ENCODE data around the gene MACROH2A2.
"Not testable (repeated sequence)": the region's sequence is repeated elsewhere in the genome, so short reads cannot be mapped to it uniquely, and the experiment has no call there.

Gene MACROH2A2

DNA sequence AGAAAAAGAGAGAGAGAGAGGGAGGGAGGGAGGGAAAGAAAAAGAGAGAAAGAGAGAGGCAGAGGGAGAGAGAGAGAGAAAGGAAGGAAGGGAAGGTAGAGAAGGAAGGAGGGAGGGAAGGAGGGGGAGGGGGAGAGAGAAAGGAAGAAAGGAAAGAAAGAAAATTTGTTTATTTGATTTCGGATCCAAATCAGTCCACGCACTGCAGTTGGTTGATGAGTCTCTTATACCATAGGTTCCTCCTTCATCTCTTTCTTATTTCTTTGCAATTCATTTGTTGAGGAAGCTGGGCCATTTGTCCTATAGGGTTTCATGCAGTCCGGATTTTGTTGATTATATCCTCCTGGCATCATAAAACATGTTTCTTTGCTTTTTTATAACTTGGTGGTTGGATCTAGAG, 45.6 kb downstream of the MACROH2A2 start:
- Histone ChIP-seq H3K9me3 (no peaks in the 10 kb centered on the region), H3K27me3 (ENCODE audit: low read depth) (no peaks in the 10 kb centered on the region), H3K36me3 (replicated peaks) (no peaks in the 10 kb centered on the region), H3K4me3 (no peak overlapping the region), H3K4me1 (no peaks in the 10 kb centered on the region)
- in situ Hi-C loops (cut with MboI; ENCODE audit: low sequenced_read_pairs): no loop called here
- DNase-seq (ENCODE audit: low spot score in 2 of 2): no peak

DNA sequence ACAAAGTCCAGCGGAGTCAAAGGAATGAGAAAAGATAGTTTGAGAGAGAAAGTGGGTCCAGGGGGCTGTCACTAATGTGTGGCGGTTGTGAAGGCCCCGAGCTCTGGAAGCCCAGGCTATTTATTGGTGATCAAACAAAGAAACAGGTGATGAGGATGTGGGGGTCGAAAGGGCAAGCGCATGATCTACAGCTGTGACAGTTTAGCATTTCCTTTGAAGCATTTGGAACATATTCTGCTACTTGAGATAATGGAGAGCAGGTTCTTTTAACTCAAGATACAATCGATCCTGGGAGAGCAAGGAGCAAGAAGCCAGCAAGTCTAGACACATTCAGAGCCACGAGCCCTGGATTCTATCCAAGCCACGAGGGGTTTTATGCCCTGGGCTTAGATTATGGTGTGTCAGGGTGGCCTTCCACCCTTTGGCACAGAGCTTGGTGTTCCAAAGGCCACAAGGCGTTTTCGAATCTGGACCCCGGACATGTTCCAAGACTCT, 48.5 kb downstream of the MACROH2A2 start:
- H3K27me3 ChIP-seq (ENCODE audit: low read depth); H3K4me1 ChIP-seq; H3K9me3 ChIP-seq; DNase-seq (ENCODE audit: low spot score in 2 of 2); H3K36me3 ChIP-seq (replicated peaks); H3K4me3 ChIP-seq; in situ Hi-C loops (cut with MboI; ENCODE audit: low sequenced_read_pairs): not testable (repeated sequence)

DNA sequence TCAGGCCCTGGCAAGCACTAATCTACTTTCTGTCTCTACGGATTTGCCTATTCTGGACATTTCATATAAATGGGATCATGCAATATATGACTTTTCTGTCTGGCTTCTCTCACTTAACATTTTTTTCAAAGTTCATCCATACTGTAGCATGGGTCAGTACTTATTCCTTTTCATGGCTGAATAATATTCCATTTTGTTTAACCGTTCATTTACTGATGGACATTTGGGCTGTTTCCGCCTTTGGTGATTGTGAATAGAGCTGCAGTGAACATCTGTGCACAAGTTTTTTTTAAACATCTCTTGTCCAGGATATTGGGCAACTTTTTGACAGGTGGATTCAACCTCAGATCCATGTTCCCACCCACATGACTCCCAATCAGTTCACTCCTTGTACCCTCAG, 49.0 kb downstream of the MACROH2A2 start:
- no peak overlapping the region for H3K4me3 ChIP-seq
- DNase-seq (ENCODE audit: low spot score in 2 of 2): no peak
- H3K9me3 ChIP-seq: no peaks in the 10 kb centered on the region
- in situ Hi-C loops (cut with MboI; ENCODE audit: low sequenced_read_pairs): no loop called here
- H3K36me3 ChIP-seq (replicated peaks): no peaks in the 10 kb centered on the region
- H3K4me1 ChIP-seq: no peaks in the 10 kb centered on the region
- no peaks in the 10 kb centered on the region for H3K27me3 ChIP-seq (ENCODE audit: low read depth)

DNA sequence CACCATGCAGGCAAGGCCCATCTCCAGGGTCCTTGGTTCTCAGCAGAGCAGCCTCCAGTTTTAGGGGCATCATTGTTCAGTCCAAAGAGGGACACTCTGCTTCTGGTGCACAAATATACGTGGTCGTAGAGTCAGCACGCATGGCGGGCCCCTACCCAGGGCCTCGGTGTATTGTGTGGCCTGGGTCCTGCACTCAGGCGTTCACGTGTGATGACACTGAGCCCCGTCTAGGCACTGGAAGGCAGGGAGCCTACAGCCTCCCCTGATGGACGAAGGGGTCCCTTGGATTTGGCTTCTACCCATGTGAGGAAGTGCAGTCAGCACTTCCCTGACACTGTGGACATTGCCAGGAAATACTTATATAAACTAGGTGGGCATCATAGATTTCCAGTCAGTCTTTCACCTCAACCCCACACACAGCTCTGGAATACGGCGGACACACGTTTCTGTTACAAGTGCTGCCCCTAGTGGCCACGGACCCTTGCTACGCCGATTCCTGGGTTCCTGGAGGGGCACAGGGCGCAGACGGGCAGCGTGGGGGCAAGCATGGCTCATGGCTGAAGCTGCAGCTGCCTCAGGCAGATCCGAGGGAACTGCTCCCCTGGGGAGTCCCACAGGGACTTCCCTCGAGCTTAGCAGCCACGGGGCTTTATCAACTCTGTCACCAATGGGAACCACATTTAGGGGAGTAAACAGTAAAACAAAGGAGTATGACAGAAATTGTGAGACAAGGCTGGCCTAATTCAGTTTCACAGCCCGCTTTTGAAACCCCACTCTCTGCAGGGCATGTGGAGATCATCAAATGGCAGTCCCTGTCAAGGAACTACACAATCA, 54.5 kb downstream of the MACROH2A2 start:
- DNase-seq (ENCODE audit: low spot score in 2 of 2): peak in 1 of 2 experiments; percentile 83
- Histone ChIP-seq H3K27me3 (ENCODE audit: low read depth) (no peaks in the 10 kb centered on the region), H3K9me3 (no peaks in the 10 kb centered on the region), H3K4me1 (no peaks in the 10 kb centered on the region), H3K36me3 (replicated peaks) (peaks cover 10% of the 10 kb centered on the region; the same call in 1 of the 2 replicates), H3K4me3 (no peak overlapping the region)
- in situ Hi-C loops (cut with MboI; ENCODE audit: low sequenced_read_pairs): no loop called here

DNA sequence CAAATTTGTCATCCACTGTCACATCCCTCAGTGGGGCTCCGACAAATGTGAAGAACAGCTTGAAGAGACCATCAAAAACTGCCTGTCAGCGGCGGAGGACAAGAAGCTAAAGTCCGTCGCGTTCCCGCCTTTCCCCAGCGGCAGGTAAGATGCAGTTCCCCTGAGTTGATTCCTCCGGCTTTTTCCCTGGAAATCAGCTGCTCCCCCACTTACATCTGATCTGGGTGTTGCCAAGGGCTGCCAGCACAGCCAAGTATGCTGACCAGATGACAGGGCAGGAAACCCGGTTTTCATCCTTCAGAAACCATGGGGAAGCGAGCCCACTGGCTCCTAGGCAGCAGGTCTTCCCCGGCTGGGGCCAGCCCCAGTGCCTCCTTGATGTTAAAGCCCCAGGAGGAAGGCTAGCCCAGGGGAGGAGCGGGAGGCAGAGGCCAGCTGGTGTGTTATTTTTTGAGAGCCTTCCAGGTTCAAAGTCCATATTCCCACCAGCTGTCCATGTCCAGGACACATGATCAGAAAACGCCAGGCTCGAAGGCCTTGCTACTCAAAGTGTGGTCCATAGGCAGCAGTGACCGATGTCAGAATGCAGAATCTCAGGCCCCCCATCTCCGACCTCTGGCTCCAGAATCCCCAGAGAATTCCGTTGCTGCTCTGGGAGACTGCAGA, 56.6 kb downstream of the MACROH2A2 start:
- in situ Hi-C loops (cut with MboI; ENCODE audit: low sequenced_read_pairs): no loop called here
- peaks cover 25% of the 10 kb centered on the region for H3K36me3 ChIP-seq (replicated peaks)
- no peaks in the 10 kb centered on the region for H3K4me1 ChIP-seq
- no peaks in the 10 kb centered on the region for H3K9me3 ChIP-seq
- no peak overlapping the region for H3K4me3 ChIP-seq
- H3K27me3 ChIP-seq (ENCODE audit: low read depth): no peaks in the 10 kb centered on the region
- no peak for DNase-seq (ENCODE audit: low spot score in 2 of 2)

DNA sequence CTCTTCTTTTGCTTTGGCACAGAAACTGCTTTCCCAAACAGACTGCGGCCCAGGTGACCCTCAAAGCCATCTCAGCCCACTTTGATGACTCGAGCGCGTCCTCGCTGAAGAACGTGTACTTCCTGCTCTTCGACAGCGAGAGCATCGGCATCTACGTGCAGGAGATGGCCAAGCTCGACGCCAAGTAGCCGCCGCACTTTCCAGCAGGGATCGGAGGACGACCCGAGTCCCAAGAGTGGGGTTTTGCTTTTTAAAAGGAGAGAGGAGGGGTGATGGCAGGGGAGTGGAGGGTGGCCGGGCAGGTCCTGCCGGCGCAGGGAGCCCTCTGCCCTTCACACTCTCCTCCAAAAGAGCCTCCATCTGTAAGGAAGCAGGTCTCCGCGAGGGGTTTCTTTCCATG, 58.9 kb downstream of the MACROH2A2 start:
- Histone ChIP-seq H3K9me3 (no peaks in the 10 kb centered on the region), H3K27me3 (ENCODE audit: low read depth) (no peaks in the 10 kb centered on the region), H3K36me3 (replicated peaks) (peaks cover 41% of the 10 kb centered on the region), H3K4me3 (no peak overlapping the region), H3K4me1 (no peaks in the 10 kb centered on the region)
- DNase-seq (ENCODE audit: low spot score in 2 of 2): no peak
- in situ Hi-C loops (cut with MboI; ENCODE audit: low sequenced_read_pairs): no loop called here

DNA sequence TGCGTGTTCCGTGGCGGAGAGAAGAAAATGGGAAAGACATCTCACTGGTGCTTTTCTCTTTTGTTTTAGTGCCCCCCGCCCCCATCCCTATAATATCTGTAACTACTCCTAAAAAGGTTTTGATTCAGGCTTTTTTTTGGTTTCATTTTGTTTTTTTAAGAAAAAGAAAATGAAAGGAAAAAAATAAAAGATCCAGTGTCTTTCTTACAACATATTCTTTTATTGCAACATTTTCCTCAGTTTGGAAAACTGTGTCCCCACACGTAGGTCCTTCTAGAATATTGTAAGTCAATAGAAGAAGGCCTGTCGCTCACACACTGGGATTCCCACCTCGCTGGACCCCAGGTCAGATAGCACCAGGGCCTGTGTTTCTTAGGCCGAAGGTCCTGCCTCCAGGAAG, 59.4 kb downstream of the MACROH2A2 start:
- Histone ChIP-seq H3K4me1 (no peaks in the 10 kb centered on the region), H3K9me3 (no peaks in the 10 kb centered on the region), H3K27me3 (ENCODE audit: low read depth) (no peaks in the 10 kb centered on the region), H3K36me3 (replicated peaks) (peaks cover 43% of the 10 kb centered on the region), H3K4me3 (no peak overlapping the region)
- no peak for DNase-seq (ENCODE audit: low spot score in 2 of 2)
- in situ Hi-C loops (cut with MboI; ENCODE audit: low sequenced_read_pairs): no loop called here

DNA sequence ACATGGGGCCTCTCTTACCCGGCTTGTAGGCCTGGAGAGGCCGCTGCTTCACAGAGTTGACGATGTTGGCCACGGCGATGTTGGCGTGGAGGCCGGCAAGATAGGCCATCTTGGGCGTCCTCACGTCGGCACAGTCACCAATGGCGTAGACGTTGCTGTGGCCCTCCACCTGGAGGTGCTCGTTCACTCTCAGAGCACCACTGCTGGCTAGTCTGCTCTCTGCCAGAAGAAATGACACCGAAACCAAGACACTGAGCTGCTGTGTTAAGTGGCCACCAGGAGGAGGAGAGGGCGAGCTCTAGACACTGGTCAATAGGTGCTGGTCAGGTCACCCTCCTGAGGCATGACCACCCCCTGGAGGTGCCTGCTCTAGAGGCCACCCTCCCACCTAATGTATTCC, 62.3 kb downstream of the MACROH2A2 start:
- no peak overlapping the region for H3K4me3 ChIP-seq
- H3K36me3 ChIP-seq (replicated peaks): peaks cover 52% of the 10 kb centered on the region
- no peaks in the 10 kb centered on the region for H3K9me3 ChIP-seq
- DNase-seq (ENCODE audit: low spot score in 2 of 2): no peak
- in situ Hi-C loops (cut with MboI; ENCODE audit: low sequenced_read_pairs): no loop called here
- no peaks in the 10 kb centered on the region for H3K27me3 ChIP-seq (ENCODE audit: low read depth)
- no peaks in the 10 kb centered on the region for H3K4me1 ChIP-seq

DNA sequence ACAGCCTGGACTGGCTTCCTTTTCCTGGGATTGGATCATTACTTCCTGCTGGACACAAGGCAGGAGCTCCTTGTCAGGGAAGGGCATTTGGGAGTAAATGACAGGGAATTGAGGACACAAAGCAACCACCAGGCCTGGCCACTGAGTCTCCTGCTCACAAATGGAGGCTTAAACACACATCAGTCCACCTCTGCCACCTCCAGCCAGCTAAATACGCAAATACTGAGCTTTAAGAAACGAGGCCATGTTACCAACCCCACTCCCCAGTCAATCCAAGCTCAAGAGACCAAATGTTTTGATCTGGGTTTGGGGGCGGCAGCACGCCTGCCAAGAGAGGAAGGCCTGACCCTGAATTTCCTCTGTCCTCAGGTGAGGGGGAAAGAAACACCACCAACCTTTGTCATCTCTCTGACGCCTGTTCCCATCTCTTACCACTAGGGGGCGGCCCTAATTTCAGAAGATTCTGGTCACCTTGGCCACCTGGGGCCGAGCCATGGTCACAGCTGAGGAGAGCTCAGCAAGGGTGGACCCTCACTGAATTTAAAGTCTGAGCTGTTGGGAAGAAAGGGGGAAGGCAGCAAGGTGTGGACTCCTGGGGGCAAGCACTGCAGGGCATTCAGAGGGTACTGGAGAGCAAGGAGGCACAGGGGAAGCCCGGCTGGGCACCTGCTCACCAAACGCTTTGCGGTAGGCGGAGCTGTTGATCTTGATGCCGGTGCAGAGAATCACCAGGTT, 63.5 kb downstream of the MACROH2A2 start:
- in situ Hi-C loops (cut with MboI; ENCODE audit: low sequenced_read_pairs): no loop called here
- Histone ChIP-seq H3K36me3 (replicated peaks) (peaks cover 50% of the 10 kb centered on the region), H3K4me3 (no peak overlapping the region), H3K27me3 (ENCODE audit: low read depth) (no peaks in the 10 kb centered on the region), H3K4me1 (no peaks in the 10 kb centered on the region), H3K9me3 (no peaks in the 10 kb centered on the region)
- peak; percentile 30 to 71 for DNase-seq (ENCODE audit: low spot score in 2 of 2)

DNA sequence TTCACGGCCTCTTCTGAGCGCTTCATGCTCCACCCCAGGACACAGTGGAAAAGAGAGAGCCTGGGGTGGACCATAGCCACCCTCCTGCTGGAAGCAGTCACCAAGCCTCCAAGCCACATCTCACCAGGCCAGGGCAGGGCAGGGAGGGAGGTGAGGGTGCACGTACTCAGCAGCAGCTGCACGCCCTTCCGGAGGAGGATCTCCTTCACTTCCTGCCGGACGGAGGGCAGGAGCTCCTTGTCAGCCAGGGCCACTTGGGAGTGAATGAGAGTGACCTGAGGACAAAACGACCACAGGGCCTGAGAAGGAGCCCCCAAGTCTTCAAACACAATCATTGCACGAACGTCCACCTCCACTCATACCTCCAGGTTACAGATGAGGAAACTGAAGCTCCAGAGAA, 65.0 kb downstream of the MACROH2A2 start:
- H3K9me3 ChIP-seq: no peaks in the 10 kb centered on the region
- H3K27me3 ChIP-seq (ENCODE audit: low read depth): no peaks in the 10 kb centered on the region
- in situ Hi-C loops (cut with MboI; ENCODE audit: low sequenced_read_pairs): no loop called here
- H3K4me3 ChIP-seq: no peak overlapping the region
- peaks cover 50% of the 10 kb centered on the region for H3K36me3 ChIP-seq (replicated peaks)
- no peak for DNase-seq (ENCODE audit: low spot score in 2 of 2)
- no peaks in the 10 kb centered on the region for H3K4me1 ChIP-seq

DNA sequence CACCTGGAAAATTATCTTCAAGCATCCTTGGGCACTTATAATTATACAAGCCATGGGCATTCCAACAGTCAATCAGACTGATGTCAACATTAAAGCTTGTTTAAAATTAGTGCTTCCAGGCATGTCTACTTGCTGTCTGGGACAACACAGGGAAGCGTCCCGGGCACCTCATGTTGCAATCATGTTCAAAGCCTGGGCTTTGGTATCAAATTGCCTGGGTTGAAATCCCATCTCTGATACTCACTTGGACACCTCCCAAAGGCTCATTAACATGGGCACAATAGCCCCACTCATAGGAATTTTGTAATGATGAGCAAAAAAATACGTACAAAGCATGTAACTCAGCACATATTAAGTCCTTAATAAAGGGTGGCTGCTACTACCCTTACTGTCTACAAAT, 65.5 kb downstream of the MACROH2A2 start:
- Histone ChIP-seq H3K9me3 (no peaks in the 10 kb centered on the region), H3K4me1 (no peaks in the 10 kb centered on the region), H3K36me3 (replicated peaks) (peaks cover 45% of the 10 kb centered on the region), H3K4me3 (no peak overlapping the region), H3K27me3 (ENCODE audit: low read depth) (no peaks in the 10 kb centered on the region)
- in situ Hi-C loops (cut with MboI; ENCODE audit: low sequenced_read_pairs): no loop called here
- DNase-seq (ENCODE audit: low spot score in 2 of 2): no peak

DNA sequence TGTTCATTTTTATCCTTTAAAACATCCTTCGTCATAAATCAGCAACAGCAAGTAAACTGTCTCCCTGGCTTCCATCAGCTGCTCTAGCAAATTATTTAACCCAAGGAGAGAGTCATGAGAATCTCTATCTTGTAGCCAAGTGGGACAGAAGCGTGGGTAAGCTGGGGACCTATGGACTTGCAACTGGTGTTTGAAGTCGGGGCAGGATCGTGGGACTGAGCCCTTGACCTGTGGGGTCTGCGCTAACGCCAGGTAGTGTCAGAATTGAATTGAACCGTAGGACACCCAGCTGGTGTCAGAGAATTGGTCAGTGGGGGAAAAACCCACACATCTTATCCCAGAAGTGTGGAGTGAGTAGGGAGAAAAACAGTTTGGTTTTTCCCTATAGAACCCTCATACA, 66.6 kb downstream of the MACROH2A2 start:
- DNase-seq (ENCODE audit: low spot score in 2 of 2): no peak
- in situ Hi-C loops (cut with MboI; ENCODE audit: low sequenced_read_pairs): no loop called here
- H3K4me1 ChIP-seq: no peaks in the 10 kb centered on the region
- H3K36me3 ChIP-seq (replicated peaks): peaks cover 37% of the 10 kb centered on the region
- H3K9me3 ChIP-seq: no peaks in the 10 kb centered on the region
- H3K27me3 ChIP-seq (ENCODE audit: low read depth): no peaks in the 10 kb centered on the region
- H3K4me3 ChIP-seq: no peak overlapping the region

DNA sequence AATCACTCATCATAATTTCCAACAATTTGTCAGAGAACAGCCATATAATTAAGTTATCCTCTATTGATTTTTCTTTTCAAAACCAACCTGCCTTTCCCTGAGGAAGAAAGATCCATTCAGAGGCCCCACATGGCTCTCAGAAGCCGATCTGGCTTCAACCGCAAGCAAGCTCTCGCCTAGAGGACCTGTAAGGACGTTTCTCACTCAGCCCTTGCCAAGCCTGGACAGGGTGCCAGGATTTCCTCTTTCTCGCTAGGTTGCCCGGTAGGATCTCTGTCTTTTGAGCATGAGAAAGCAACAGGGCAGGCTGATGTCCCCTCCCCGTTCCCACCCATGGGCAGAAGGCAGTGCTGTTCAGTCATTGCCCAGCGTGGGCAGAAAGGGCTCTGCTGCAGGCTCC, 67.0 kb downstream of the MACROH2A2 start:
- H3K36me3 ChIP-seq (replicated peaks): peaks cover 33% of the 10 kb centered on the region
- H3K27me3 ChIP-seq (ENCODE audit: low read depth): no peaks in the 10 kb centered on the region
- DNase-seq (ENCODE audit: low spot score in 2 of 2): no peak
- in situ Hi-C loops (cut with MboI; ENCODE audit: low sequenced_read_pairs): no loop called here
- no peak overlapping the region for H3K4me3 ChIP-seq
- H3K4me1 ChIP-seq: no peaks in the 10 kb centered on the region
- no peaks in the 10 kb centered on the region for H3K9me3 ChIP-seq

DNA sequence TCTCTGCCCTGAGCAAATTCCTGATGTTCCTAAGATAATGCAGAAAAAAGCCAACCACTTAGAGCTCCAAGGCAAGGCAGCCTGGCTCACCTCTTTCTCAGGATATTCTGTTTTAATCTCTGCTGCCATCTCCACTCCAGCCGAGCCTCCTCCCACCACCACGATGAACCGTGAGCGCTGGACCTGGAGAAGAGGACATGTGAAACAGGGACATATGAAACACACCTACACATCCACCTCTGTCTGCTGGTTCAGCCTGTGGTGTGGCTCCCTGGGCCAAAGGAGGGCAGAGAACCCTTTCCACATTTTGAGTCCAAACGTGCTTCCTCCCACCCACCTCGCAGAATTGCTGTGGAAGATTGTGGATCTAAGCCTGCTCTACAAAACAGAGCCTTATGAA, 67.8 kb downstream of the MACROH2A2 start:
- no peaks in the 10 kb centered on the region for H3K9me3 ChIP-seq
- no peak for DNase-seq (ENCODE audit: low spot score in 2 of 2)
- H3K36me3 ChIP-seq (replicated peaks): peaks cover 25% of the 10 kb centered on the region
- in situ Hi-C loops (cut with MboI; ENCODE audit: low sequenced_read_pairs): no loop called here
- H3K27me3 ChIP-seq (ENCODE audit: low read depth): no peaks in the 10 kb centered on the region
- no peak overlapping the region for H3K4me3 ChIP-seq
- H3K4me1 ChIP-seq: no peaks in the 10 kb centered on the region

Measured in HAP-1 (cell line).